ENCODE data around the gene POU5F2.

Gene POU5F2

DNA sequence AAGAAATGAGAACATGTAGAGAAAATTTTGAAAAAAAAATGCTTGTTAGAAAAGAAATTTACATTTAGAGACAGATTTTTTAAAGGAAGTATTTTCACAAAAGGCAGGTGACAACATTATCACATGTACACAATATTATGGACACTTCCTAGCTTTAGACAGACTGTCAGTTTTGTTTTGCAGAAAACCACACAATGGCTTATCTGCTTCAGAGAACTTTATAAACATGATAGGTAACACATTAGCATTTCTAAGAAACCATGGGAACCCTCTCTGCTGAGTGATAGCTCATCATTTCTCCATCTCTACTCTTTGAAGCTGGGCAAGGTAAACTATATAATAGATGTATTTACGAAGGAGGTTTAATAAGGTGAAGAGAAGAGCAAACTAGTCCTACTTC is 25.6 kb downstream of the POU5F2 start:
- DNase-seq: no peak

DNA sequence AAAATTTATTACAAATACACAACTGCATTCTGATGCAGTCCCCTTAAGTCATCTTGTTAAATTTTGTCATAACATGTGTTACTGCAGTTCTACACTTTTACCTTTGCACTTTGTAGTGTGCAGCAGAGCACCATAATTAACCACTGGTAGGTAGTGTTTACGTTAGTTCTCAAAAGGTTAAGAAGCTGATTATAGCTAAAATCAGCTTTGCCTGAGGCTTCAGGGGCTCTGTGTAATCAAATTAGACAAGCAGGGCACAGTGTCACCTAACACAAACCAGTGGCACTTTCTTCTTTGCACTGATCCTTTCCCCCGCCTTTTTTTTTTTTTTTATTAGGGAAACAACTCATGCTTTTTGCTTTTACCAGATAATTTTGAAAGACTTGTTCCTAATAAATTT is 26.1 kb downstream of the POU5F2 start:
- no peak for DNase-seq

DNA sequence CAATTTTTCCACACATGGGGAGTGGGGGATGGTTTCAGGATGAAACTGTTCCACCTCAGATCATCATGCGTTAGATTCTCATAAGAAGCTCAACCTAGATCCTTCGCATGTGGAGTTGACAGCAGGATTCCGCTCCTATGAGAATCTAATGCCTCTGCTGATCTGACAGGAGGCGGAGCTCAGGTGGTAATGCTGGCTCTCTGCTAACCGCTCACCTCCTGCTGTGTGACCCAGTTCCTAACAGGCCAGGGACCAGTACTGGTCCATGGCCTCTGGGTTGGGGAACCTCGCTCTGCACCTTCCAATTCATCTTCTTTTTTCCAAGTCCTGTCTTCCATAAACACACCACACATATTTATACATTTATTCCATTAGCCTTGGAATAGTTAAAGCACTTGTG is 33.0 kb downstream of the POU5F2 start:
- DNase-seq: no peak

DNA sequence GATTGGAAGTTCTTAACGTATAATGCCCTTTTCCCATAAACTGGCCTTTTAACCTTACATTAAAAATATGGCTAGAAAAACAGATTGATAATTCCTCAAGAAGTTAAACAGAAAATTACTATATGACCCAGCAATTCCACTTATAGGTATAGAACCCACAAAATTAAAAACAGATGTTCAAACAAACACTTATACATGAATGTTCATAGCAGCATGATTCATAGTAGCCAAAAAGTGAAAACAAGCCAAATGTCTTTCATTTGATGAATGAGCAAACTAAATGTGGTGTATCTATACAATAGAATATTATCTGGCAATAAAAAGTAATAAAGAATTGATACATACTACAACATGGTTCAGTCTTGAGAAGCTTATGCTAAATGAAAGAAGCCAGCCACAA is 35.5 kb downstream of the POU5F2 start:
- DNase-seq: no peak

DNA sequence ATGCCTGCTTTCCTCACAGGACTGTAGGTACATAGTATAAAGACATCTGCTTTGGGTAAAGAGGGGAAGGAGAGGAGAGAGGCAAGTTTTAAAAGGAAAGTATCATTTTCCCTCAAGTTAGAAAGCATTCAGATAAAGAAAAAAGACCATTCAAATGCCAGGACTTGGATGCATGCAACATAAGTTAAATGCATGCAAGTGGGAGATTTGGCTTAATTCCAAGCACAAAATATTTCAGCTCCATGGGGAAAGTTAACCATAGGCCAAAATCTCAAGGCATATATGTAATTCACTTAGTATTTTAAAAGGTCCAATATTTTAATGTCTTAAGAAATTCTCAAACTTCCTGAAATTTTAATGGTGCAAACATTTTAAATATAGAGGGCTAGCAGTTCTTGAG is 36.4 kb downstream of the POU5F2 start:
- DNase-seq: no peak

DNA sequence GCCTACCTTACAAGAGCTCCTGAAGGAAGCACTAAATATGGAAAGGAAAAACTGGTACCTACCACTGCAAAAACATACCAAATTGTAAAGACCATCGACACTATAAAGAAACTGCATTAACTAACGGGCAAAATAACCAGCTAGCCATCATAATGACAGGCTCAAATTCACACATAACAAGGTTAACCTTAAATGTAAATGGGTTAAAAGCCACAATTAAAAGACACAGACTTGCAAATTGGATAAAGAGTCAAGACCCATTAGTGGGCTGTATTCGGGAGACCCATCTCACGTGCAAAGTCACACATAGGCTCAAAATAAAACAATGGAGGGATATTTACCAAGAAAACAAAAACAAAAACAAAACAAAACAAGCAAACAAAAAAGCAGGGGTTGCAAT is 49.4 kb downstream of the POU5F2 start:
- DNase-seq: no peak
